Globus pallidus (tissue), 1 donor: Measurements from ENCODE around the gene ELP2.
"Not testable (repeated sequence)": the region's sequence is repeated elsewhere in the genome, so short reads cannot be mapped to it uniquely, and the experiment has no call there.

ENCODE experiments used
- DNase-seq: peaks from one replicate; pipeline ENCODE4 v3.0.0-alpha.2; 2015; ENCODE audit warnings: low spot score

The ELP2 gene

DNA sequence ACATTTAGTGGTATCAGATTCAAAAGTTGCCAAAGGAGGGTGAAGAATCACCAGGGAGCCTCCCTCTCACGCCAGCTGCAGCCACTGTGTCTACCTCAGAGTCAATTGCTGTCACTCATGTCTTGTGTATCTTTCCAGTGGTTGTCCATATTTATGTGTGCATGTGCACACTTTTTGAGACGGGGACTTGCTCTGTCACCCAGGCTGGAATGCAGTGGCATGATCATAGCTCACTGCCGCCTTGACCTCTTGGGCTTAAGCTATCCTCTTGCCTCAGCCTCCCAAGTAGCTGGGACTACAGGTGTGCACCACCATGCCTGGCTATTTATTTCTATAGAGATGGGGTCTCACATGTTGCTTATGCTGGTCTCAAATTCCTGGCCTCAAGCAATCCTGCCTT is 61.6 kb downstream of the ELP2 start:
- DNase-seq = no peak

DNA sequence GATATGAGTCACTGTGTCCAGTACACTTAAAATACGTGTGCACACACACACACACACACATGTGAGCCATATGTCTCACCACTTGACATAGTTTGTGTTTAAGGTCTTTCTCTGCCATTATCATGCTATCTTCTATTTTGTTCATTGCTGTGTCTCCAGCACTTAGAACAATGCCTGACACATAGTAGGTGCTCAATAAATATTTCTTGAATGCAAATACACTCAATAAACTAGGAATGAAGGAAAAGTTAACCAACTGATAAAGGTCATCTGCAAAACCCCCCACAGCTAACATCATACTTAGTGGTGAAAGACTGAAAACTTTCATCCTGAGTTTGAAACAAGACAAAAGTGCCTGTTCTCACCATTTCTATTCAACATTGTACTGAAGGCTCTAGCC is 62.0 kb downstream of the ELP2 start:
- DNase-seq = no peak

DNA sequence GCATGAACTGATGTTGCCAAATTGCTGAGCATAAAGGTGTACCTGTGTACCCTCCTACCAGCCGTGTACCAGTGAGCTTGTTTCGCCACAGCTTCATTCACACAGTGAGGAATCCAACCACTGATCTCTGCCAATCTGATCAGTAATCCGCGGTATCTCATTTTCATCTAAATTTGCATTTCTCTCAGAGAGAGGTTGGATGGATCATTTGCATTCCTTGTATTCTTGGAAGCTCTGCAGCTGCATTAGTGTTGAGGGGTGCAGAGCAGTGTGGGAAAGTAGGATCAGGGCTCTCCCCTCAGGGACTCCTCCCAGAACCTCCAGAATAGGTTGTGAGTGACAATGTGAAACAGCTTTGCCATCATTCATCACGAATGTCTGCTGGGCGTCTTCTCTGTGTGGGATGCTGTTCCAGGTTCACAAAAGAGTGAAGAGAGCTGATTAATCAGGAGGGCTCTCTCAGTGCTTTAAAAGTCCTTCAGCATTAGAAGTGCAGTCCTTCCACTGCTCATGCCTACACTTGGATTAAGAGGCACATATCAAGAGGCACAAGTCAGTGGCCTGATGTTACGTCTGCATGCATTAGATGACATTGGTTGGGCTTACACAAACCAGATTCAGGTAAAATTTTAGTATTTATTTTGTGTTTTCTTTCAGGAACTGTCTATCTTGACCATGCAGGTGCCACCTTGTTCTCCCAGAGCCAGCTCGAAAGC is 65.1 kb downstream of the ELP2 start:
- no peak for DNase-seq

DNA sequence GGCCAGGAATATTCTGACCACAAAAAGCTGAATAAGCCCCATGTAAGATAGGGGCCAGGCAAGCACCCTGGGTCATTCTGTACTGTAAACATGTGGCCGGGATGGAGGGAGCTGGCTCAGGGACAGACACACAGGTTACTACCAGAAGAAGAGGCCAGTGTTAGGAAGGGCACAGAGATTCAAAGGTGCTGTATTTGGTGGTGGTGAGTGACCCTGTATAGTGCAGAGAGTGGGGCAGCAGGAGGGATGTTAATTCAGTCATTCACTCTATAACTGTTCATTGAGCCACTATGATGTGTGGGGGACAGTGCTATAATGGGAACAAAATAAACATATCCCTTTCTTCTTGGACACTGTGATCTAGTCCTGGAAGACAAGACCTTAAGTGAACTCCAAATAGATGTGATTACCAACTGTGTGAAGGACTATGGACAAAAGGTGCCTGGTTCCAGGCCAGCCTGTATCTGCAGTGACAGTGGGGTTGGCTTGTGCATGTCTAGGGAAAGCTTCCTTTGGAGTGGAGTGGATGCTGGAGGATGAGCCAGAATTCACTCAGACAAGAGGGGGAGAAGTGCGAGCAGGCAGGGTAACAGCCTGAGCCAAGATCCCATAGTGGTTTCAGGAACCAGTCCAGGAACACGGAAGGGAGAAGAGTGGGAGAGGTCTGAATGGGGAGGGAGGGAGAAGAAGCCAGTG is 65.9 kb downstream of the ELP2 start:
- DNase-seq = no peak

DNA sequence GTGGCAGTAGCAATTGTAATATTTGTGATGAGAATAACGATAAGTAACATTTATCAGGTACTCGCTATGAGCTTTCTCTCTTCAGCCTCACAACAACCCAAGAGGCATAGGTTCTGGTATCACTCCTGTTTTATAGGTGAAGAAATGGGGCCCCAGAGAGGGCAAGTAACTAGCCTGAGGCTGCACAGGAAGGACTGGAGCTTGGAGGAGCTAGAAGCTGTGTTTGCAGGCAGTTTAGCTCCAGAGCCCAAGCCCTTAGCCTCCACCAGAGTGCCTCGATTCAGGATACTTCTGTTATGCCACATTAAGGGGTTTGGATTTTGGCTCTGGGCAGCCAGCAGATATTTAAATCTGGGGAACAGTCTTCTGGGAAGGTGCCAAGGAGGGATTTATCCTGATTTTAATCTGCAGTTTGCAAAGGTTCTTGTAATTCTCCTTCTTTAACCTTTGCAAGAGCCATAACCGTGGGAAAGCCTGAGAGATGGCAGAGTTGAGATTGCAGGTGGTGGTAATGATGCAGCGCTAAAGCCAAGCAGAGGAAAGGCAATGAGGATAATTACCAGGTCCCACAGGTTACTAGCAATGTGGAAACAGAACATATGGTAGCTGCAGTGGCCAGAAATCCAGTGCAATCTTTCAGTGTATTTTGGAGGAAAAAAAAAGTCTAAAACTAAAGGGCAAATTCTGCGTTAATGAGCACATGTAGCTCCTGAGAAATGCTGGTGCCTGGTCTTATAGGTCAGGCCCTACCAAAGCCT is 66.7 kb downstream of the ELP2 start:
- no peak for DNase-seq

DNA sequence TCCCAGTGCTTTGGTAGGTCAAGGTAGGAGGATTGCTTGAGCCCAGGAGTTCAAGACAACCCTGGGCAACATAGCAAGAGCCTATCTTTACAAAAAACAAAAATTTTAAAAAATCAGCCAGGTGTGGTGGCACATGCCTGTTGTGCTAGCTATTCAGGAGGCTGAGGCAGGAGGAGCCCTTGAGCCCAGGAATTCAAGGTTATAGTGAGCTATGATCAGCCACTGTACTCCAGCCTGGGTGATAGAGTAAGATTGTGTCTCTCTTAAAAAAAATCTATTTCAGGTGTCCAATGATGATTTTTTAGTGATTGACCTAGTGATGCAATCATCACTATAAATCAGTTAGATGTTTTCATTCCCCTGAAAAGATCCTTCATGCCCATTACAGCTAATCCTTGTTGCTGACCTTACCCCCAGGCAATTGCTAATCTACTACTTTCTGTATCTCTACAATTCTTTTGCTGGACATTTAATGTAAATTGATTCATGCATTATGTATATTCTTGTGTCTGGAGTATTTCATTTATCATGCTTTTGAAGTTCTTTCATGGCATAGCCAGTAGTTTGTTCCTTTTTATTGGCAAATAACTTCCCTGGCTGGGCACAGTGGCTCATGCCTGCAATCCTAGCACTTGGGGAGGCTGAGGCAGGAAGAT is 67.9 kb downstream of the ELP2 start:
- DNase-seq = no peak

DNA sequence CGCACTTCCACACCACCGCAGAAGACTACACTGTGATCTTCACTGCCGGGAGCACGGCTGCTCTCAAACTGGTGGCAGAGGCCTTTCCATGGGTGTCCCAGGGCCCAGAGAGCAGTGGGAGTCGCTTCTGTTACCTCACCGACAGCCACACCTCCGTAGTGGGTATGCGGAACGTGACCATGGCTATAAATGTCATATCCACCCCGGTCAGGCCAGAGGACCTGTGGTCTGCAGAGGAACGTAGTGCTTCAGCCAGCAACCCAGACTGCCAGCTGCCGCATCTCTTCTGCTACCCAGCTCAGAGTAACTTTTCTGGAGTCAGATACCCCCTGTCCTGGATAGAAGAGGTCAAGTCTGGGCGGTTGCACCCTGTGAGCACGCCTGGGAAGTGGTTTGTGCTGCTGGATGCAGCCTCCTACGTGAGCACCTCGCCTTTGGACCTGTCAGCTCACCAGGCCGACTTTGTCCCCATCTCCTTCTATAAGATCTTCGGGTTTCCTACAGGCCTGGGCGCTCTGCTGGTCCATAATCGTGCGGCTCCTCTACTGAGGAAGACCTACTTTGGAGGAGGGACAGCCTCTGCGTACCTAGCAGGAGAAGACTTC is 70.1 kb downstream of the ELP2 start:
- DNase-seq = no peak

DNA sequence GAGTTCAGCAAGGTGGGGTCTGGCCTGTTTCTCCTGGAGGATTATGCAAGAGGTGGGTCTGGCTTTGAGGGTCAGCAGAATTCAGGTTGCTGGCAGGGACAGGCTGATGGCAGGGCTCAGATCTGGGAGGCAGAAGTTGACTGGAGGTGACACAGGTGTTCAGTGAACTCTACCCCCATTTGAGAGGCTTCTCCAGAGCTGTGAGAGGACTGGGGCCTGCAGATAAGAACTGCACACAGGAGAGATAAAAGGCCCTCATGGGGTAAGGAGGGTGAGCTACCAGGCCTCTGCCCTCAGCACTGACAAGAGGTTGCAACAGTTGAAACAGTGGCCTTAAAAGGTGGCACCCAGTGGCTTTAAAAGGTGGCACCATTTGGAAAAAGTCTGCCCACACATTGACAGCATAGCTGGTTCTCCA is 70.7 kb downstream of the ELP2 start:
- DNase-seq = no peak

DNA sequence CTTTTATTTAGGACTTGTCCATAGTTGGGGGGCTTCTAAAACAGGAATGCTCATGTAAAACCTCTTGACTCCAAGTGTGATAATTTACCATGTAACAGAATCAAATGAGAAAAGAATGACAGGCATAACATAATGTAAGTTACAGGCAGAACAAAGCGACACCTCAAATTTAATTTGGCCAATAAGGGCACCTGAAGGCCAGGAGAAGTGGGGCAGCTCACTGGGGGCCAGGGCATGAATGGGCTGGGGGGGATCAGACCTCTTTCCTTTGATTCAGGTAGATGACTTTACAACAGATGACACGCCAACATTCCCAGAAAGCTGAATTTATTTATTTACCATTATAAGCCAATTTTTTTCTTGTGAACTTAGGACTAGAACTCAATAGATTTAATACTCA is 72.1 kb downstream of the ELP2 start:
- no peak for DNase-seq

DNA sequence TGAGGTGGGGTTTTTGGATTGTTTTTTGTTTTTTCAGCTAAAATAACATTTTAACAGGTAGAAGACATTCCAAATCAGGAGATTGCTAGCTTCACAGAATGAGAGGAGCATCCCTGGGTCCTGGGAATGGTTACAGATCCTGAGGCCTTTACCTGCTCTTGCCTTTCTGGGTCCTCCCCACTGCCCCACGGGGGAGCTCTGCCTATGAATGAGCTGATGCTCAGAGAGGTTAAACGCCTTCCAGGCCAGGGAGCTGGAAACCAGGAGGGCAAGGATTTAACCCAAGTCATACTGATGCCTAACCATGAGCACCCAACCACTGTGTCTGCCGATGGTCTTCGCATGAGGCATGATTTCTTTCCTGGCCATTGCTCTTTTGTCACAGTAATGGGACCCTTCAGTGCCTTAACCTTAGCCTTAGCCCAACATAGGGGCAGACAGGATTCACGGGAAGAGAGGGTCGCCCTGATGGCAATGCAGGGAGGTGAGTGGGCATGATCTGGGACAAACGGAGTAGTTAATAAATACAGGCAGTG is 73.7 kb downstream of the ELP2 start:
- no peak for DNase-seq

DNA sequence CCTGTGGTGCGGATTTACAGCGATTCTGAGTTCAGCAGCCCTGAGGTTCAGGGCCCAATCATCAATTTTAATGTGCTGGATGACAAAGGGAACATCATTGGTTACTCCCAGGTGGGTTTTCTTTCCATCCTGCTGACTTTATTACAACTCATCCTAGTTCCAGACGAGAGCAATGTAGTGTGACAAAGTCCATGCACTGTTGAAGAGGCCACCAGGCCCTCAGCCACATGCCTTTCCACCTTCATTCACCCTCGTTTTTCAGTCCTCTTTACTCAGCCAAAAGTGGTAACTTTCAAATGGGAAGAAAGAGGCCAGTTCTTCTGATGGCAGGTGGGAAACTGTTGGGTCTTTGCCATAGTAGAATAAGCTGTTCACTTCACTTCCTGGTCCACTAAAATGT is 75.5 kb downstream of the ELP2 start:
- DNase-seq = no peak

DNA sequence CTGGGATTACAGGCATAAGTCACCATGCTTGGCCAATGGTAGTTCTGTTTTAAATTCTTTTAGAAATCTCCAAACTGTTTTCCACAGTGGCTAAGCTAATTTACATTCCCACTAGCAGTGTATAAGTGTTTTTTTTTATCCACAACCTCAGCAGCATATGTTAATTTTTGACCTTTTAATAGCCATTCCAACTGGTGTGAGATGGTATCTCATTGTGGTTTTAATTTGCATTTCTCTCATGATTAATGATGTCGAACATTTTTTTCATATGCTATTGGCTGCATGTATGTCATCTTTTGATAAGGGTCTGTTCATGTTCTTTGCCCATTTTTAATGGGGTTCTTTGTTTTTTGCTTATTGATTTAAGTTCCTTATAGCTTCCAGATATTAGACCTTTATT is 77.6 kb downstream of the ELP2 start:
- no peak for DNase-seq

DNA sequence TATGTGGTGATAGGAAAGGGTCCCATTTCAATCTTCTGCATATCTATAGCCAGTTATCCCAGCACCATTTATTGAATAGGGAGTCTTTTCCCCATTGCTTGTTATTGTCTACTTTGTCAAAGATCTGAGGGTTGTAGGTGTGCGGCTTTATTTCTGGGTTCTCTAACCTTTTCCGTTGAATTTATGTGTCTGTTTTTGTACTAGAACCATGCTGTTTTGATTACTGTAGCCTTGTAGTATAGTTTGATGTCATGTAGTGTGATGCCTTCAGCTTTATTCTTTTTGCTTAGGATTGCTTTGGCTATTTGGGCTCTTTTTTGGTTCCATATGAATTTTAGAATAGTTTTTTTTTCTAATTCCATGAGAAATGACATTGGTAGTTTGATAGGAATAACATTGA is 78.3 kb downstream of the ELP2 start:
- DNase-seq = not testable (repeated sequence)

DNA sequence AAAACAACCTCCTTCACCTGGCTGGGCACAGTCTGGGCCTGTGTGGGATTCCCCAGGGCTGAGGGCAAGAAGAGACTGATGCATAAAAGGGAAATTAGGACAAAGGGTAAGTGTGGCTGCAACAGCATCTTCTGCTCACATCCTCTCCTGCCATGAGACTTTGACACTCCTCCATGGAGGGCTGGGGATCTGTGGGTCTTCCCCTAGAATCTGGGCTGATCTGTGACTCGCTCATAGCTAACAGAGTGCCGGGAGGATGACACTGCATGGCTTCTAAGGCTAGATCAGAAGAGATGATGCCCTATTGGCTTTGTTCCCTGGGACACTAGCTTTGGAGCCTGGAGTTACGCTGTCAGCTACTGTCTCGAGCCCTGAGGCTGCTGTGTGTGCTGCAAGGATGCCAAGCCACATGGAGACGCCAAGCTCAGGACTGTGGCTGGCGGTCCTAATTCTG is 81.9 kb downstream of the ELP2 start:
- no peak for DNase-seq

DNA sequence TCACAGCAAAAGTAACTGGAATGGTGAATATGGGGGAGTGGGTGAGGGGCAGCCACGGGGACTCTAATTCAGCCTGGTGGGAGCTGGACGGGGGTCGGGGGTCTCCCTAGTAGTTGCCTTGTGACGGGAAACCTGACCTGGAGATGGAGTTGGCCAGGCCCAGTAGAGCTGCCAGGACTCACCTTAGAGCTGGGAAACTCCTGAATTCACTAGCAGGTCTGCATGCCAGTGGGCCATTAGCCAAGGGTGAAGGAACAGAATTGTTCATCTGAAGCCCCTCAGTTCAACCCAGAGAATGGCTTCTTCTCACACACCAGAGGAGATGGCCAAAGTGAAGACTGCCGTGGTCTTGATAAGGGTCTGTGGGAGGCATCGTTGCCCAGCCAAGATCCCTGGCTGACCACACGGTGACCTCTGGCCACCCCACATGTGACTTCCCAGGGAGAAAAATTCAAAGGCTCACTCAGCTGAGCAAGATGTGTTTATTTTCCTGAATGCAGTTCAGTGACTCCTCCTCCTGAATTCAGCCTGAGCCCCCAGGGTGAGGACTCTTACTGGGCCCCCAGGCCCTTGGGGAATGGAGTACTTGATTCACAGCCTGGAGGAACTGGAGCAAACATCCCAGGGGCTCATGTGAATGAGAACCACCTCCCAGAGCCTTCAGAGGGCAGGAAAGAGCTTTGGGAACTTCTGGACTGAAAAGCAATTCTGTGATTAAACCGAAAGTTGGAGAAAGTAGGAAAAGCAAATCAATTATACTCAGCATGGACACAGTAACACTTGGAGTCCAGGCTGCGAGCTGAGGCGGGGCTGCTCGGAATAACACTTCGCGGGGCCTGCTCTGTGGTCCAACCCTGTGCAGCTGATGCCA is 82.8 kb downstream of the ELP2 start:
- DNase-seq = no peak

DNA sequence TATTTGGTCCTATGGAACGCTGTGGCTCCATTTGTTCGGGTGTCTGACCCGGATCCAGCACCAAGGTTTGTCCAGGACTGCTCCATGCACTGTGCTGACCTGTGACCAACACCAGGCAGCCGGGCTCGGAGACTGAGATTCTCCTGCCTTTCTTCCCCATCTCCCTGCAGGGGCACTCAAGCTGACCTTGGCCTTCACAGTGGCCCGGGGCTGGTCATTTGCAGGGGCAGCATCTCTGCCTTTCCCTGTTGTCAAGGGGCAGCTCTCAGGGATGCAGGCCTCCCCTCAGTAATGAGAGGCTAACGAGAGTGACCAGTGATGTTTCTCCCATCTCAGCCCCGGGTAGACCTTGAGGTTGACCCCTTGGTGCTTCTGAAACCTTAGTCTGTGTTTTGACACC is 85.1 kb downstream of the ELP2 start:
- no peak for DNase-seq

DNA sequence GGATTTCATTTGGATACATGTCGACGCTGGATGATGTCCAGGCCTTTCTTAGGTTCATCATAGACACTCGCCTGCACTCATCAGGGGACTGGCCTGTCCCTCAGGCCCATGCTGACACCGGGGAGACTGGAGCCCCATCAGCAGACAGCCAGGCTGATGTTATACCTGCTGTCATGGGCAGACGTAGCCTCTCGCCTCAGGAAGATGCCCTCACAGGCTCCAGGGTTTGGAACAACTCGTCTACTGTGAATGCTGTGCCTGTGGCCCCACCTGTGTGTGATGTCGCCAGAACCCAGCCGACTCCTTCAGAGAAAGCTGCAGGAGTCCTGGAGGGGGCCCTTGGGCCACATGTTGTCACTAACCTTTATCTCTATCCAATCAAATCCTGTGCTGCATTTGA is 85.9 kb downstream of the ELP2 start:
- DNase-seq = no peak

DNA sequence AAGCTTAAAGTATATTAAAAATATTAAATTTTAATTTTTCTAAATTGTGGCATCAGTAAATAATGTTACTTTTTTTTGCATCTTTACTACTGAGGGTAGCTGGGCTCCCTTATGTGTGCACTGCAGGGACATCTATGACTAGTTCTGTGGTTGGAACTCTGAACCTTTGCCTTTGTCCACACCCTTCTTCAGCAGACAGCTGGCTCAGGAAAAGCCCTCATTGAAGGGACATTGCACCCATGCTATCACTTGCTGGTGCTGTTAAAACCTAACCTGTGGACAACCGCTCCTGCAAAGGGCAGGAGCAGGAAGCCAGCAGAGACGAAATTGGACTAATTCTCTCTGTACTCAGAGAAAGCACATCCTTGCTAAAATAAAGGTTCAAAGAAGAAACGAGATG is 87.6 kb downstream of the ELP2 start:
- DNase-seq = no peak

DNA sequence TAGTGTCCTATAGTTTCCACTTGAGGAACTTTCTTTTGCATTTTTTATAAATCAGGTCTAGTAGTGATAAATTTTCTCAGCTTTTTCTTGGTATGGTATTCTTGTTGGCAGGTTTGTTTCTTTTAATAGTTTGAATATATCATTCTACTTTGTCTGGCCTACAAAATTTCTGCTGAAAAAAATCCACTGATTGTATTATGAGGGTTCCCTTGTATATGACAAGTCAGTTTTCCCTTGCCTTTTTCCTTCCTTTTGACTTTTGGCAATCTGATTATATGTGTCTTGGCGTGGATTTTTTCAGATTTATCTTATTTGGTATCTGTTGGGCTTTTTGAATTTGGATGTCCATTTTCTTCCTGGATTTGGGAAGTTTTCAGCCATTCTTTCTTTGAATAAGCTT is 99.5 kb downstream of the ELP2 start:
- DNase-seq = no peak
